Measurements from ENCODE around the gene YTHDC2.
"Not testable (repeated sequence)": the region's sequence is repeated elsewhere in the genome, so short reads cannot be mapped to it uniquely, and the experiment has no call there.

The YTHDC2 gene

DNA sequence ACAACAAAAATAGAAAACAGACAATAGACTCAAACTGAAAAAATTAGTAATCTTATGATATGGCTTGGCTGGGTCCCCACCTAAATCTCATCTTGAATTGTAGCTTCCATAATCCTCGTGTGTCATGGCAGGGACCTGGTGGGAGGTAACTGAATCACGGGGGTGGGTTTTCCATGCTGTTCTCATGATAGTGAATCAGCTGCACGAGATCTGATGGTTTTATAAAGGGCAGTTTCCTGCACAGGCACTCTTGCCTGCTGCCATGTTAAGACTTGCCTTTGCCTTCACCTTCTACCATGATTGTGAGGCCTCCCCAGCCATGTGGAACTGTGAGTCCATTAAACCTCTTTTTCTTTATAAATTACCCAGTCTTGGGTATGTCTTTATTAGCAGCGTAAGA is 89.8 kb downstream of the YTHDC2 start:
- not testable (repeated sequence) for DNase-seq (ENCODE audit: low spot score)

GRCh38 chr5:113606298-113607134 is 93.0 kb downstream of the YTHDC2 start:
- peak; percentile 41 for DNase-seq (ENCODE audit: low spot score)

GRCh38 chr5:113607361-113607760 is 93.9 kb downstream of the YTHDC2 start:
- DNase-seq (ENCODE audit: low spot score) = no peak

DNA sequence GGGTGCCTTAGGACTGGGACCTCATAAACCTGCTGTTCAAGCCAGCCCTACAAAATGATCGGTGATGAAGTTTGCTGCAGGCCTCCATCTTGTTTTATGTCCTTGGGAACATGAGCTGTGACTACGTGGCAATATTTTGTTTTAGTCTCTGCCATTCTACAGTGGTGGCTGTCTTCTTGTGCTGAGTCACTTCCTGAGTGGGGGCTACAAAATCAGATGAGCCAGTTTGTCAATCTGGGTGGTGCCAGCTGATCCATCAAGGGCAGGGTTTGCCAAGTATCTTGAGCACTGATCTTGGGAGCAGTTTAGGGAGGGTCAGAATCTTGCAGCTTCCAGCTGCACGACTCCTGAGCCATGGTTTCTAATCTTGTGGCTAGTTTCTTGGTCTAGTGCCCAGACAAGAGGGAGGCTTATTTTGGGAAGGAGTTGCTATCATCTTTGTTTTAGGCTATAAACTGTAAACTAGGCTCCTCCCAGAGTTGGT is 94.7 kb downstream of the YTHDC2 start:
- no peak for DNase-seq (ENCODE audit: low spot score)

GRCh38 chr5:113612060-113612496 is 98.6 kb downstream of the YTHDC2 start:
- peak; percentile 67 for DNase-seq (ENCODE audit: low spot score)

- no peak for DNase-seq (ENCODE audit: low spot score)
Measured at GRCh38 chr5:113614191-113614590, 100.7 kb downstream of the YTHDC2 start.

DNA sequence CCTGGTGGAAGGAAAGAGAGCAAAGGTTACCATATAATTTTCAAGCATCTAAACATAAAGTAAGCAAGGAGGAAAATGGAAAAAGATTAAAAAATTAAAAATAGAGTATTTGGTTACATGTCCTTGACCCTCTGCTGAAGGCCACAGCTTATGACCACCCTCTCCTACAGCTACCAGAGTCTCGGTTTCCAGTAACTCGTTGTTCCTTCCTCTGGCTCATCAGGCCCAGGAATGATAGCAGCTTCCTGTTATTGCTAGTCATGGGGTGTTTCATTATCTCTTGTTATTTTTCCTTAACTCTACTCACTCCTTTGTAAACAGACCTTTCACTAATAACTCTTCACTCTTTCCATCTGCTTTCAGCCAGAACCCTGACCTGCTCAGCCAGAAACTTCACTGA is 102.2 kb downstream of the YTHDC2 start:
- DNase-seq (ENCODE audit: low spot score) = no peak

DNA sequence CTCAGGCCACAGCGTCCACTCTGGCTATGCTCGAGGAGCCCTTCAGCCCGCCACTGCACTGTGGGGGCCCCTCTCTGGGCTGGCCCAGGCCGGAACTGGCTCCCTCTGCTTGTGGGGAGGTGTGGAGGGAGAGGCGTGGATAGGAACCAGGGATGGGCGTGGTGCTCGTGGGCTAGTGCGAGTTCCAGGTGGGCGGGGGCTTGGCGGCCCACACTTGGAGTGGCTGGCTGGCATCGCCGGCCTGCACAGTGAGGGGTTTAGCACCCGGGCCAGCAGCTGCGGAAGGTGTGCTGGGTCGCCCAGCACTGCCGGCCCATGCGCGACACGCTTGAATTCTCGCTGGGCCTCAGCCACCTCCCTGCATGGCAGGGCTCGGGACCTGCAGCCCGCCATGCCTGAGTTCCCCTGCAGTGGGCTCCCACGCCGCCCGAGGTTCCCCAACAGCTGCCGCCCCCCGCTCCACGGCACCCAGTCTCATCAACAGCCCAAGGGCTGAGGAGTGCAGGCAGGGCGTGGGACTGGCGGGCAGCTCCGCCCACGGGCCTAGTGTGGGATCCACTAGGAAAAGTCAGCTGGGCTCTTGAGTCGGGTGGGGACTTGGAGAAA is 103.8 kb downstream of the YTHDC2 start:
- DNase-seq (ENCODE audit: low spot score) = no peak

DNA sequence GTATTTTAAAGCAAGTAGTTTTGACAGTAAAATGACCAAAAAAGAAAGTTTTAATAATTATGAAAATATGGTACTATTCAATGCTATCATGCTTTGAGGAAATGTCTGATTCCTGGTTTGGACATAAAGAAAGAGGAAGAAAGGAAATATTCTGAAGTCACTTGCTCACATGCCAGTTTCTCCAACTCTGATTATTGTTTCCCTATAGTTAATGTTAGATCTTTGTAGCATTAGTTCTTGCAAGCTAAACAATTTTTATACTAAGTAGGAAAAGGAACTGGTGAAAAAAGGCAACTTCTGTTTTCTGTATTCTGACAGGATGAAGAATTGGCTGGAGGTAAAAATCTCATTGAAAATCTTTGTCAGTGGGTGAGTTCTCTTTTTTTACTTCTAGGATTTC is 119.5 kb downstream of the YTHDC2 start:
- no peak for DNase-seq (ENCODE audit: low spot score)

- no peak for DNase-seq (ENCODE audit: low spot score)
Measured at GRCh38 chr5:113634957-113635356, 121.5 kb downstream of the YTHDC2 start.

- no peak for DNase-seq (ENCODE audit: low spot score)
Measured at GRCh38 chr5:113641715-113642114, 128.2 kb downstream of the YTHDC2 start.
